Measurements from ENCODE around the gene NDUFA12. TPM values are rescaled to one million over a fixed set of nuclear protein-coding genes. Genes with fewer than 3 reads are reported as not detected.

The NDUFA12 gene
- total and polyA plus RNA-seq, 4 donors, result 53.3 to 152 (median 87.7) TPM

DNA sequence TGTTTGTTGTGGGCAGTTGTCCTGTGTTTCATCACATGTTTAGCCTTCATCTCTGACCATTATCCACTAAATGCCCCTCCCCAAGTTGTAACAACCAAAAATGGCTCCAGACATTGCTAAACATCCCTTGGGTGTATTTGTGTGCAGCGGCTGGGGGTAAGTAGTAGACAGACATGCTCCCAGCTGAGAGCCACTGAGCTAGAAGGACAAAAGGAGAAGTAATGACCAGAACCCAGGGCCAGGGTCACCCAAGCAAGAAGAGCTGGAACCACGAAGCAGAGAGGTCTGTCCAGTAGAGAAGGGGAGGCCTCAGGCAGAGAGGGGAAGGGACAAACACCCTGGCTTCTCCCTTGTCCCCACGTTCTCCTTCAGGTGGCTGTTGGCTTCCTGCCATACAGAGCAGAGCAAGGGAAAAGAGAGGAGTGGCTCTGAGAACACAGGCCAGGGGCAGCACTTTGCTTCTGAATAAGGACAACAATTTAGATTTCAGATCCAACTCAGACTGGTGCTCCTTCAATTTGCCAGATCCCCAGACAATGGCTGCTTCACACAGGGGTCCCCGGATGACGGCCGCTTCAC lies 55.2 kb downstream of the NDUFA12 start:
- H3K4me3 ChIP-seq, result no peak overlapping the region
- TF ChIP-seq CTCF (IDR thresholded peaks at IDR 0.05; ENCODE audit: control extremely low read depth, extremely low read depth), result no peak
- no peaks in the 10 kb centered on the region for H3K27me3 ChIP-seq (ENCODE audit: control insufficient read depth in 3 of 3, insufficient read depth in 3 of 3, low read length in 2 of 3)
- H3K9ac ChIP-seq (ENCODE audit: insufficient read depth in 1 of 2, low read length in 2 of 2), result no peak overlapping the region
- 80 to 81% methylated on average over 6 of the region's 6 CpGs for WGBS, 2 donors
- no peak overlapping the region for H3K27ac ChIP-seq (ENCODE audit: low read depth in 1 of 2, low read length in 1 of 2)
- ATAC-seq (ENCODE audit: insufficient read depth, low FRiP score), result no peak
- no peak for DNase-seq
- peaks cover 0 to 4% (median 0%) of the 10 kb centered on the region in 4 donors for H3K9me3 ChIP-seq (ENCODE audit: control insufficient read depth in 4 of 4, insufficient read depth in 3 of 4, low read length in 3 of 4)
- H3K36me3 ChIP-seq (ENCODE audit: control insufficient read depth in 4 of 4, insufficient read depth in 4 of 4, low read length in 4 of 4), result no peaks in the 10 kb centered on the region
- H3K4me1 ChIP-seq (ENCODE audit: control insufficient read depth in 5 of 5, insufficient read depth in 5 of 5, low read length in 5 of 5), result no peaks in the 10 kb centered on the region

- Histone ChIP-seq H3K9ac (ENCODE audit: insufficient read depth in 1 of 2, low read length in 2 of 2) (no peak overlapping the region), H3K27ac (ENCODE audit: low read depth in 1 of 2, low read length in 1 of 2) (peak overlapping the region in 1 of 2 donors; percentile 86), H3K9me3 (ENCODE audit: control insufficient read depth in 4 of 4, insufficient read depth in 3 of 4, low read length in 3 of 4) (peaks cover 0 to 4% (median 0%) of the 10 kb centered on the region in 4 donors), H3K4me3 (no peak overlapping the region), H3K4me1 (ENCODE audit: control insufficient read depth in 5 of 5, insufficient read depth in 5 of 5, low read length in 5 of 5) (peaks cover 4 to 15% (median 6%) of the 10 kb centered on the region in 5 donors), H3K36me3 (ENCODE audit: control insufficient read depth in 4 of 4, insufficient read depth in 4 of 4, low read length in 4 of 4) (no peaks in the 10 kb centered on the region), H3K27me3 (ENCODE audit: control insufficient read depth in 3 of 3, insufficient read depth in 3 of 3, low read length in 2 of 3) (no peaks in the 10 kb centered on the region)
- no peak for TF ChIP-seq CTCF (IDR thresholded peaks at IDR 0.05; ENCODE audit: control extremely low read depth, extremely low read depth)
- 60 to 80% methylated on average over 3 of the region's 3 CpGs for WGBS, 2 donors
- ATAC-seq (ENCODE audit: insufficient read depth, low FRiP score), result no peak
- no peak for DNase-seq
These were observed 60.8 kb downstream of the NDUFA12 start for GRCh38 chr12:94942663-94943062.

DNA sequence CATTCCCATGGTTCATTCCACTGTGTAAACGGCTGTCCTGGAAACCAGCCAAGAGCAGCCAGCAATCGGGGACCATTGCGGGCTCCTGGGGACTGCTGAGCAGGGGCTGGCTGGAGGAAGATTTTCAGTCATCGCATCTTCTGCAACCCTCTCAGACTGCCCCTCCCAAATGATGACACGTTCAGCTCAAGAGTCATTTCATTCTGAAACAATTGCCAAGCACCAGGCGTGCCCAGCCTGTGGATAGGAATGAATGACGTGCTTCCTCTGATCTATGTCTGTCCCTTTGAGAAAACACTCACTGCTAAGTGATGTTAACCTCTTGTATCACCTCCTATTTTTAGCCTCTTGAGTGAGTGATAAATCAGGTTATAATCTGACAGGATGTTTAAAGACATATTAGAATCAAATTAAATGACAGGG lies 62.0 kb downstream of the NDUFA12 start:
- peak; percentile 56 for ATAC-seq (ENCODE audit: insufficient read depth, low FRiP score)
- Histone ChIP-seq H3K4me3 (no peak overlapping the region), H3K4me1 (ENCODE audit: control insufficient read depth in 5 of 5, insufficient read depth in 5 of 5, low read length in 5 of 5) (peaks cover 4 to 15% (median 6%) of the 10 kb centered on the region in 5 donors), H3K36me3 (ENCODE audit: control insufficient read depth in 4 of 4, insufficient read depth in 4 of 4, low read length in 4 of 4) (no peaks in the 10 kb centered on the region), H3K27ac (ENCODE audit: low read depth in 1 of 2, low read length in 1 of 2) (peak overlapping the region; percentile 22 to 86), H3K9me3 (ENCODE audit: control insufficient read depth in 4 of 4, insufficient read depth in 3 of 4, low read length in 3 of 4) (peaks cover 0 to 4% (median 0%) of the 10 kb centered on the region in 4 donors), H3K9ac (ENCODE audit: insufficient read depth in 1 of 2, low read length in 2 of 2) (no peak overlapping the region), H3K27me3 (ENCODE audit: control insufficient read depth in 3 of 3, insufficient read depth in 3 of 3, low read length in 2 of 3) (no peaks in the 10 kb centered on the region)
- DNase-seq, result peak; percentile 79 to 85 (median 80)
- TF ChIP-seq CTCF (IDR thresholded peaks at IDR 0.05; ENCODE audit: control extremely low read depth, extremely low read depth), result no peak
- 19 to 46% methylated on average over 7 of the region's 7 CpGs for WGBS, 2 donors
